Measurements from ENCODE around the gene MUC12.
"Not testable (repeated sequence)": the region's sequence is repeated elsewhere in the genome, so short reads cannot be mapped to it uniquely, and the experiment has no call there.

Gene MUC12

DNA sequence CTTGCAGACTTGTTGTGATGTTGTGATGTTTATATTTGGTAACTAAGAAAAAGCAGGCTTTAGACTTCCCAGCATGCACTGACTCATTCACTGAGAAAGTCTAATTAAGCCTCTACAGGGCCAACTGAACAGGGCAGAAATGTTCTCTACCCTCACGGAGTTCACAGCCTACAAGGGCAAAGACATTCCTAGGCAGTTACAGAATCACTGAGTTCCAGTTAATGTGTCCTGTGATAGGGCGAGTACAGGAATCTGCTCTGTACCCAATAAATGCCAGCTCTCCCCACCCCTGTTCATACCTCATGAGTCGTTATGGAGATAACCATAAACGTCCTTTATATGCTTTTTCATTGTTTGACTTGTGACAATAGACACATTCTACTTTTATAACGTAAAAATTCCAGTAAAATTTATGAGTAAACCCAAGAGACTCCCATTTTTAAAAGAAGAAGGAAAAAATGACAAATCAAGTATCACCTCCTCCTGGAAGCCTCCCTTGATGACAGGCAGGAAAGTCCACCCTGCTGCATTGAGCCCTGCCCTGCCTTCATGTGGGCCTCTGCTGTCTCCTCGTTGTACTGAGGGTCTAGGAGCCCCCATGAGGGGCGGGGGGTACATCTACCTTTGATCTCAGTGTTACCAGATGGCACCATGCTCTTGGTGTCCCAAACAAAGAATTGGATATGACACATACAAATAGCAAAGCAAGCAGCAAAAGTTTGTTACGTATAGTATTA is 14.3 kb downstream of the MUC12 start:
- FAIRE-seq (no peak), DNase-seq (ENCODE audit: insufficient read length, low spot score) (no peak)

DNA sequence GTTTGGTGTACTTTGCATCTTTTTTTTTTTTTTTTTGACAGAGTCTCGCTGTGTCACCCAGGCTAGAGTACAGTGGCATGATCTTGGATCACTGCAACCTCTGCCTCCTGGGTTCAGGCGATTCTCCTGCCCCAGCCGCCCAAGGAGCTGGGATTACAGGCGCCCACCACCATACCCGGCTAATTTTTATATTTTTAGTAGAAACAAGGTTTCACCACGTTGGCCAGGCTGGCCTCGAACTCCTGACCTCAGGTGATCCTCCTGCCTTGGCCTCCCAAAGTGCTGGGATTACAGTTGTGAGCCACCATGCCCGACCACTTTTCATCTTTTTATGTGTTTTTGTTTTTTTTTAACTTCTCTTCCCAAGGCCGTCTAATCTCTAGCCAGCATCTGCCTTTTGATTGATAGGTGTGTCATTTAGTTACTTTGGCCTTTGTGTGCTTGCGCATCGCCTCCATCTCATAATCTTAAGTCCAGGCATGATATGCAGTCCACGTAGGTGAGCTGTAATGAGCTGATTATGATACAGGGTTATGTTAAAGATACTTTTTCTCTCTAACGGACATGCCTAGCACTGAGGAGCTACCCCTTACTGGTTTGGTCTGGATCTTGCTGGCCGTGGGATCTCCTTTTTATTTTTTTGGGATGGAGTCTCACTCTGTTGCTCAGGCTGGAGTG is 15.0 kb downstream of the MUC12 start:
- not testable (repeated sequence) for FAIRE-seq; DNase-seq (ENCODE audit: insufficient read length, low spot score)

DNA sequence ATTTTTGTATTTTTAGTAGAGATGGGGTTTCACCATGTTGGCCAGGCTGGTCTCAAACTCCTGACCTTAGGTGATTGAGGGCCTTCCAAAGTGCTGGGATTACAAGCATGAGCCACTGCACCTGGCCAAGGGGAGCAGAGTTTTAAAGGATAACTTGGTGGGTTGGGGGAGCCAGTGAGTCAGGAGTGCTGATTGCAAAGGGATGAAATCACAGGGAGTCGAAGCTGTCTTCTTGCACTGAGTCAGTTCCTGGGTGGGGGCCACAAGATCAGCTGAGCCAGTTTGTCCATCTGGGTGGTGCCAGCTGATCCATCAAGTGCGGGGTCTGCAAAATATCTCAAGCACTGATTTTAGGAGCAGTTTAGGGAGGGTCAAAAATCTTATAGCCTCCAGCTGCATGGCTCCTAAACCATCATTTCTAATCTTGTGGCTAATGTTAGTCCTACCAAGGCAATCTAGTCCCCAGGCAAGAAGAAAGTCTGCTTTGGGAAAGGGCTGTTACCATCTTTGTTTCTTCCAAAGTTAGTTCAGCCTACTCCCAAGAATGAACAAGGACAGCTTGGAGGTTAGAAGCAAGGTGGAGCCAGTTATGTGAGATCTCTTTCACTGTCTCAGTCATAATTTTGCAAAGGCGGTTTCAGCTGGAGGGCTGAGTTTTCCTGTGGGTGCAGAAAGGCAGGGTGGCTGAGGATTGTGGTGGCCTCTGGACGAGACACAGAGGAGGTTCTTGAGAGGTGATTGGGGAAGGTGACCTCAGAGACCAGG is 15.8 kb downstream of the MUC12 start:
- not testable (repeated sequence) for DNase-seq (ENCODE audit: insufficient read length, low spot score); FAIRE-seq

DNA sequence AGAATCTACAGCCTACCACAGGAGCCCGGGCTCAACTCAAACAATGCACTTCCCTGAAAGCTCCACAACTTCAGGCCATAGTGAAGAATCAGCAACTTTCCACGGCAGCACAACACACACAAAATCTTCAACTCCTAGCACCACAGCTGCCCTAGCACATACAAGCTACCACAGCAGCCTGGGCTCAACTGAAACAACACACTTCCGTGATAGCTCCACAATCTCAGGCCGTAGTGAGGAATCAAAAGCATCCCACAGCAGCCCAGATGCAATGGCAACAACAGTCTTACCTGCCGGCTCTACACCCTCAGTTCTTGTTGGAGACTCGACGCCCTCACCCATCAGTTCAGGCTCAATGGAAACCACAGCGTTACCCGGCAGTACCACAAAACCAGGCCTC is 22.3 kb downstream of the MUC12 start:
- no peak for FAIRE-seq
- DNase-seq (ENCODE audit: insufficient read length, low spot score): no peak

DNA sequence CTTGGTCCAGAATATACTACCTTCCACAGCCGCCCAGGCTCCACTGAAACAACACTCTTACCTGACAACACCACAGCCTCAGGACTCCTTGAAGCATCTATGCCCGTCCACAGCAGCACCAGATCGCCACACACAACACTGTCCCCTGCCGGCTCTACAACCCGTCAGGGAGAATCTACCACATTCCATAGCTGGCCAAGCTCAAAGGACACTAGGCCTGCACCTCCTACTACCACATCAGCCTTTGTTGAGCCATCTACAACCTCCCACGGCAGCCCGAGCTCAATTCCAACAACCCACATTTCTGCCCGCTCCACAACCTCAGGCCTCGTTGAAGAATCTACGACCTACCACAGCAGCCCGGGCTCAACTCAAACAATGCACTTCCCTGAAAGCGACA is 22.9 kb downstream of the MUC12 start:
- DNase-seq (ENCODE audit: insufficient read length, low spot score); FAIRE-seq: not testable (repeated sequence)

DNA sequence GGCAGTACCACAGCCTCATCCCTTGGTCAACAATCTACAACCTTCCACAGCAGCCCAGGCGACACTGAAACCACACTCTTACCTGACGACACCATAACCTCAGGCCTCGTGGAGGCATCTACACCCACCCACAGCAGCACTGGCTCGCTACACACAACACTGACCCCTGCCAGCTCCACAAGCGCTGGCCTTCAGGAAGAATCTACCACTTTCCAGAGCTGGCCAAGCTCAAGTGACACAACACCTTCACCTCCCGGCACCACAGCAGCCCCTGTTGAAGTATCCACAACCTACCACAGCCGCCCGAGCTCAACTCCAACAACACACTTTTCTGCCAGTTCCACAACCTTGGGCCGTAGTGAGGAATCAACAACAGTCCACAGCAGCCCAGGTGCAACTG is 25.3 kb downstream of the MUC12 start:
- not testable (repeated sequence) for DNase-seq (ENCODE audit: insufficient read length, low spot score); FAIRE-seq

DNA sequence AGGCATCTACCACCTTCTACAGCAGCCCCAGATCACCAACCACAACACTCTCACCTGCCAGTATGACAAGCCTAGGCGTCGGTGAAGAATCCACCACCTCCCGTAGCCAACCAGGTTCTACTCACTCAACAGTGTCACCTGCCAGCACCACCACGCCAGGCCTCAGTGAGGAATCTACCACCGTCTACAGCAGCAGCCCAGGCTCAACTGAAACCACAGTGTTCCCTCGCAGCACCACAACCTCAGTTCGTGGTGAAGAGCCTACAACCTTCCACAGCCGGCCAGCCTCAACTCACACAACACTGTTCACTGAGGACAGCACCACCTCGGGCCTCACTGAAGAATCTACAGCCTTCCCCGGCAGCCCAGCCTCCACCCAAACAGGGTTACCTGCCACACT is 29.2 kb downstream of the MUC12 start:
- DNase-seq (ENCODE audit: insufficient read length, low spot score); FAIRE-seq: not testable (repeated sequence)

DNA sequence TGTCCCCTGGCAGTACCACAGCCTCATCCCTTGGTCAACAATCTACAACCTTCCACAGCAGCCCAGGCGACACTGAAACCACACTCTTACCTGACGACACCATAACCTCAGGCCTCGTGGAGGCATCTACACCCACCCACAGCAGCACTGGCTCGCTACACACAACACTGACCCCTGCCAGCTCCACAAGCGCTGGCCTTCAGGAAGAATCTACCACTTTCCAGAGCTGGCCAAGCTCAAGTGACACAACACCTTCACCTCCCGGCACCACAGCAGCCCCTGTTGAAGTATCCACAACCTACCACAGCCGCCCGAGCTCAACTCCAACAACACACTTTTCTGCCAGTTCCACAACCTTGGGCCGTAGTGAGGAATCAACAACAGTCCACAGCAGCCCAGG is 30.0 kb downstream of the MUC12 start:
- not testable (repeated sequence) for FAIRE-seq

DNA sequence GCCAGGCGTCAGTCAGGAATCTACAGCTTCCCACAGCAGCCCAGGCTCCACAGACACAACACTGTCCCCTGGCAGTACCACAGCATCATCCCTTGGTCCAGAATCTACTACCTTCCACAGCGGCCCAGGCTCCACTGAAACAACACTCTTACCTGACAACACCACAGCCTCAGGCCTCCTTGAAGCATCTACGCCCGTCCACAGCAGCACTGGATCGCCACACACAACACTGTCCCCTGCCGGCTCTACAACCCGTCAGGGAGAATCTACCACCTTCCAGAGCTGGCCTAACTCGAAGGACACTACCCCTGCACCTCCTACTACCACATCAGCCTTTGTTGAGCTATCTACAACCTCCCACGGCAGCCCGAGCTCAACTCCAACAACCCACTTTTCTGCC is 30.7 kb downstream of the MUC12 start:
- not testable (repeated sequence) for FAIRE-seq; DNase-seq (ENCODE audit: insufficient read length, low spot score)

More for the DNA sequence above, 30.0 kb downstream of the MUC12 start:
- not testable (repeated sequence) for DNase-seq (ENCODE audit: insufficient read length, low spot score)

DNA sequence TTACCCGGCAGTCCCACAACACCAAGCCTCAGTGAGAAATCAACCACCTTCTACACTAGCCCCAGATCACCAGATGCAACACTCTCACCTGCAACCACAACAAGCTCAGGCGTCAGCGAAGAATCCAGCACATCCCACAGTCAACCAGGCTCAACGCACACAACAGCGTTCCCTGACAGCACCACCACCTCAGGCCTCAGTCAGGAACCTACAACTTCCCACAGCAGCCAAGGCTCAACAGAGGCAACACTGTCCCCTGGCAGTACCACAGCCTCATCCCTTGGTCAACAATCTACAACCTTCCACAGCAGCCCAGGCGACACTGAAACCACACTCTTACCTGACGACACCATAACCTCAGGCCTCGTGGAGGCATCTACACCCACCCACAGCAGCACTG is 33.0 kb downstream of the MUC12 start:
- not testable (repeated sequence) for FAIRE-seq; DNase-seq (ENCODE audit: insufficient read length, low spot score)

DNA sequence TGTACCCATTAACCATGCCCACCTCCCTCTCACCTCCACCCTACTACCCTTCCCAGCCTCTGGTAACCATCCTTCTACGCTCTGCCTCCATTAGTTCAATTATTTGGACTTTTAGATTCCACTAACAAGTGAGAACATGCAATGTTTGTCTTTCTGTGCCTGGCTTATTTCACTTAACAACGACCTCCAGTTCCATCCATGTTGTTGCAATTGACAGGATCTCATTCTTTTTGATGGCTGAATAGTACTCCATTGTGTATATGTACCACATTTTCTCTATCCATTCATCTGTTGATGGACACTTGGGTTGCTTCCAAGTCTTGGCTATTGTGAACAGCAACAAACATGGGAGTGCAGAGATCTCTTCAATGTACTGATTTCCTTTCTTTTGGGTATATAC is 38.0 kb downstream of the MUC12 start:
- not testable (repeated sequence) for FAIRE-seq

DNA sequence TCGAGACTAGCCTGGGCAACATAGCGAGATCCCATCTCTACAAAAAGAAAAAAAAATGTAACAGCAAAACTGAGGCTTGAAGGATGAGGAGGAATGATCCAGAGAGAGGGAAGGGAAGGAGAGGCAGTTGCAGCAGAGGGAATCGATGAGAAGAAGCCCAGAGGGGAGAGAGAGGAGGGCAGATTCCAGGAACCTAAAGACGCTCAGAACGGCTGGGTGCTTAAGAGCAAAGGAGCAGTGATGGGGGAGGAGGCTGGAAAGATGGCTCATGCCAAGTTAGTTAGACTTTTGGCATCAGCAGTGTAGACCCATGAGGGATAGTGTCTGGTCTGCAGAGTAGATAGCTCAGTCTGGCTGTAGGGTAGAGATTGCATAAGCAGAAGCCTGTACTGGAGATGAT is 40.3 kb downstream of the MUC12 start:
- no peak for DNase-seq (ENCODE audit: insufficient read length, low spot score)
- FAIRE-seq: no peak

More for the DNA sequence above, 38.0 kb downstream of the MUC12 start:
- not testable (repeated sequence) for DNase-seq (ENCODE audit: insufficient read length, low spot score)

DNA sequence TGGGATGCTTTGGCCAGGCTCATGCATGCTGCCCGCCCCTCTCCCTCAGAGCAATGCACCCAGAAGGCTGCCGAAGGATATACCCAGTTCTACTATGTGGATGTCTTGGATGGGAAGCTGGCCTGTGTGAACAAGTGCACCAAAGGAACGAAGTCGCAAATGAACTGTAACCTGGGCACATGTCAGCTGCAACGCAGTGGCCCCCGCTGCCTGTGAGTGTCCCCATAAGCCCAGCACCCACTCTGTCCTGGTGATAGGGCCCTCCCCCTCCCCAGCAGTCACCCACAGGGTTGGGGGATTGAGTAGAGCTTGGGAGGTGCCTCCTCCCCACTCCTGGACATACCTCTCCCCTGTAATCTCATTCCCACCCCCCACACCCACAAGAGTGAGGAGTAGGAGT is 43.6 kb downstream of the MUC12 start:
- DNase-seq (ENCODE audit: insufficient read length, low spot score) (no peak), FAIRE-seq (no peak)

DNA sequence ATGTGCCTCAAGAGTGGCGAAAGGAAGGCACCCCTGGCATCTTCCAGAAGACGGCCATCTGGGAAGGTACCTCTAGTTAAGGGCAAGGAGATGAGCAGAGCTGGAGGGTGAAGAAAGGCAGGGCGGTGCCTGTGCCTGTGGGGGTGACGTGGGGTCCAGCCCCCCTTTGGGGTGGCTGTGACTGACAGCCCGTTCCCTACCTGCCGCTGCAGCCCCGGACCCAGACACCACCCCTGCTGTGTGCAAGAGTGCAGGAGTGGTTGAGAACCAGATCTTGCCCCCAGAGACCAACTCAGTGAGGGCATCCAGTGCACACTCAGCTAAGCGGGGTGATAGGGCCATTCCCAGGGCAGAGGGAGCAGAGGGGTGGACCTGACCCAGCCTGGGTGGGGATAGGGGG is 46.3 kb downstream of the MUC12 start:
- FAIRE-seq: no peak
- DNase-seq (ENCODE audit: insufficient read length, low spot score): no peak

DNA sequence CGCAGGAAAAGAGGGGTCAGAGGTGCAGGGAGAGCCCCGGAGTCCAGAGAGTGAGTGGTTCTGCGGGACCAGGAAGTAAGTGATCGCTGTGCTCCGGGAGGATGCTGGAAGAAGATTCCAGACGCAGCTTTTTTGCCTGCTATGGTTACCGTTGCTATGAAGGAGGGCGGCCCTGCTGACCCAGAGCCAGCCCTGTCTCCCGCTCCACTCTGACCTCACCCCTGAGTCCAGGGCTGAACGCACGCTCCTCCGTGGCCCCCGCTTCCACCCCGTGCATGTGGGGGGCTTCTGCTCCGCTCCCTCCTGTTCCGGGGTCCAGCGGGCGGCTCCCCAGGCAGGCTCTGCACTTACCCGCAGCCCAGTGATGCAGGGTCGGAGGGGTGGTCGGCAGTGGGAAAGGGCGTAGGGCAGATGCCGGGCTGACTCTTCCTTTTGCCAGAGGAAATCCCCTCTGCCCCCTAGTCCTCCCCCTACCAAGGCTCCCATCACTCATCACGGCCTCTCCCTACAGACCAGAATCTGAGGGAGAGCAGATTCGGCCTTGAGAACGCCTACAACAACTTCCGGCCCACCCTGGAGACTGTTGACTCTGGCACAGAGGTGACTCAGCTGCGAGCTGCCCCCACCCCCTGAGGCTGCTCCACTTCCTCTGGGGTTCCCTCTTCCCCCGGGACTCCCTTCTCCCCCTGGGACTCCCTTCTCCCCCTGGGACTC is 47.9 kb downstream of the MUC12 start:
- FAIRE-seq: peak; percentile 84
- DNase-seq (ENCODE audit: insufficient read length, low spot score): peak; percentile 80

DNA sequence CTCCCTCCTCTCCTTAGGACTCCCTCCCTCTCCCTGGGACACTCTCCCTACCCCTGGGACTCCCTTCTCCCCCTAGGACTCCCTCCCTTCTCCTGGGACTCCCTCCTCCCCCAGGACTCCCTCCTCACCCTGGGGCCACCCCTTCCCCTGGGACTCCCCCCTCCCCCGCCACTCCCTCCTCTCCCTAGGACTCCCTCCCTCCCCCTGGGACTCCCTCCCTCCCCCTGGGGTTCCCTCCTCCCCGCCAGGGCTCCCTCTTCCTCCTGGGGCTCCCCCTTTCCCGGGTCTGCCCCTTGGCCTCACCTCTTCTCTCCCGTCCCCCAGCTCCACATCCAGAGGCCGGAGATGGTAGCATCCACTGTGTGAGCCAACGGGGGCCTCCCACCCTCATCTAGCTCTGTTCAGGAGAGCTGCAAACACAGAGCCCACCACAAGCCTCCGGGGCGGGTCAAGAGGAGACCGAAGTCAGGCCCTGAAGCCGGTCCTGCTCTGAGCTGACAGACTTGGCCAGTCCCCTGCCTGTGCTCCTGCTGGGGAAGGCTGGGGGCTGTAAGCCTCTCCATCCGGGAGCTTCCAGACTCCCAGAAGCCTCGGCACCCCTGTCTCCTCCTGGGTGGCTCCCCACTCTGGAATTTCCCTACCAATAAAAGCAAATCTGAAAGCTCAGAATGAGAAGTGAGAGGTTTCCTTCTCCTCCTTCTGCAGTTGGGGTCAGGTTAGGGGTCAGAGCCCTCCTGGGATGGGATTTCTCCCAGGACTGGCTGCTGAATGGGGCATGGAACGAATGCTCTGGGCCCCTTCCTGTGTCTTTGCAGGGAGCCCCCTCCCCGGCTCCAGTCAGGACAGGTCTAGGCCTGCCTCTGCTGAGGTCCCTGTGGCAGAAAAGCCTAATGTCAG is 49.2 kb downstream of the MUC12 start:
- FAIRE-seq (peak; percentile 35), DNase-seq (ENCODE audit: insufficient read length, low spot score) (no peak)

DNA sequence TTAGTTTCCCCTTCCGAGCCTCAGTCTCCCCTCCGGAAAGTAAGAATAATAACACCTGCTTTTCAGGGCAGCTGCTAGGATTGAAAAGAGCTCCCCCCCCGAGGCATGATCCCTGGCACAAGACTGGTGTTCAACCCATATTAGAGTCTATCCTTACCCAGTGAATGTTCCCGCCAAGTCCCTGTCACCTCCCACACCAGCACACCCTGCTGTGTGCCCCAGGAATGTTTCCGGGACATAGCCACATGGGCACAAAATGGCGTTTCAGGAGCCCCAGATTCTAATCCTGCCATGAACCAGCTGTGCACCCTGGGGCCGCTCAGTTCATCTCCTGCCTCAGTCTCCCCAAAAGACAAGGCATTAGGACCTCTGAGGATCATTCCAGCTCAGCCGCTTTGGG is 51.1 kb downstream of the MUC12 start:
- FAIRE-seq: no peak
- DNase-seq (ENCODE audit: insufficient read length, low spot score): no peak

DNA sequence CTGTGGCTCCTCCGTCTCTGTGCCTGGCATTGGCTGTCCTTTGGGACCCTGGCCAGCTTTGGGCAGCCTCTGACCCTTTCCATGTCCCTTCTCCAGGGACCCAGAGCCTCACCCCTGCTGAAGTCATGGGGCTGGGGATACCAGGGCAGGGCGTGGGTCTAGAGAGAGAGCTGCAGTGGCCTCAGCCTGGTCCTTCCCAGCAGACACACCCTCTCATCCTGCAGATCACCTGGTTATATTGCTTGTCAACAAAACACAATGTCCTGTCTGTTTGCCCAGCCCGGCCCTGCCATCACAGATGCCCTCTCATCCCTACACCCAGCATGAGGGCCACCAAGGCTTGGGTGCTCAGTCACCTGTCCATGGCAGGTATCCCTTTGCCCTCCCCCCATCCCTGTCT is 52.3 kb downstream of the MUC12 start:
- FAIRE-seq: no peak
- DNase-seq (ENCODE audit: insufficient read length, low spot score): no peak

DNA sequence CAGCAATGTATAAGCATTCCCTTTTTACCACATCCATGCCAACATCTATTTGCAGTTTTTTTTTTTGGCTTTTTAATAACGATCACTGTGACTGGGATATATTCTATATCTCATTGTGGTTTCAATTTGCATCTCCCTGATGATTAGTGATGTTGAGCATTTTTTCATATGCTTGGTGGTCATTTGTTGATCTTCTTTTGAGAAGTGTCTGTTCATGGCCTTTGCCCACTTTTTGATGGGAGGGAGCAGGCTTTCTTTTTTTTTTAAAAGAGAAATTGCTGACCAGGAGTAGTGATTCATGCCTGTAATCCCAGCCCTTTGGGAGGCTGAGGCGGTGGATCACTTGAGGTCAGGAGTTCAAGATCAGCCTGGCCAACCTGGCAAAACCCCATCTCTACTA is 54.5 kb downstream of the MUC12 start:
- FAIRE-seq (no peak), DNase-seq (ENCODE audit: insufficient read length, low spot score) (no peak)

DNA sequence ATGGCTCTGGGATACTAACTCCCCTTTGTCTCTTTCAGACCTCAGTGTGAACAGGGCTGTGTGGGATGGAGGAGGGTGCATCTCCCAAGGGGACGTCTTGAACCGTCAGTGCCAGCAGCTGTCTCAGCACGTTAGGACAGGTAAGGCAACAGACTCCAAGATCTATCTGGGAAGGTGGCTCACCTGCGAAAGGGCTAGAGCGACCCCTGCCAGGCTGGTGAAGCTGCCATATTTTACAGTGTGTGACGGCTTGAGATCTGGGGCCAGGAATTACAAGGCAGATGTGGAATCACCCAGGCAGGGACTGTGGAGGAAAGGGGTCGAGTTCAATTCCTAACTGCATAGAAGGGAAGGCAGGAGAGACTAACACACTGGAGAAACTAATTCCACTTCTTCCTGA is 61.7 kb downstream of the MUC12 start:
- no peak for FAIRE-seq
- no peak for DNase-seq (ENCODE audit: insufficient read length, low spot score)

Data from GM19239 (cell line).